SK-N-SH (cell line): ENCODE data around the gene APOF. TPM values are rescaled to one million over a fixed set of nuclear protein-coding genes. Genes with fewer than 3 reads are reported as not detected.

ENCODE experiments used
- CTCF ChIA-PET: fragments of 300-600, 350-600 bp; formaldehyde crosslinking; extraction: SDS; loops from one replicate; lab custom pipeline; 2021; lab: Yijun Ruan, JAX
- POLR2A ChIA-PET: fragments of 350-600 bp; sonication (Branson Sonifier 250); formaldehyde crosslinking; extraction: SDS; loops from one replicate; lab custom pipeline; 2020; ENCODE audit warnings: antibody characterized with exemption, inconsistent platforms; lab: Yijun Ruan, JAX
- DNase-seq: peaks from one replicate; pipeline ENCODE4 v3.0.0; 2012
- H2AFZ ChIP-seq: fragments of 200-600 bp; sonication (generic); 2 replicates; pipeline ENCODE4 v1.8.1; 2016; ENCODE audit warnings: antibody characterized with exemption, mild to moderate bottlenecking, low read depth
- H3F3A ChIP-seq: fragments of 200-600 bp; sonication (generic); replicated peaks from 2 replicates; pipeline ENCODE3; 2016; ENCODE audit warnings: antibody characterized with exemption, mild to moderate bottlenecking; ENCODE audit not compliant: insufficient read depth
- H3K27ac ChIP-seq, 2 experiments: fragments of 200-500 bp in 1 of 2; fragments of 200-600 bp in 1 of 2; sonication (Bioruptor generic) in 1 of 2; sonication (generic), shearing (Covaris generic) in 1 of 2; 2 replicates each; pipeline versions ENCODE4 v1.5.1 to v1.6.1; 2014 to 2016; ENCODE audit warnings: low read depth in 2 of 2, inconsistent platforms in 1 of 2, low read length in 1 of 2, mild to moderate bottlenecking in 1 of 2, mixed read lengths in 1 of 2
- H3K27me3 ChIP-seq: fragments of 200-600 bp; sonication (generic), shearing (Covaris generic); 2 replicates; pipeline ENCODE4 v1.6.1; 2016; ENCODE audit warnings: mixed run types; ENCODE audit not compliant: insufficient read depth
- H3K36me3 ChIP-seq, 2 experiments: fragments of 200-500 bp in 1 of 2; fragments of 200-600 bp in 1 of 2; sonication (Bioruptor generic) in 1 of 2; sonication (generic) in 1 of 2; replicated peaks in 1 of 2; 2 replicates each; pipeline versions ENCODE3 to v1.5.1; 2014 to 2016; ENCODE audit warnings: low read length in 1 of 2, mild to moderate bottlenecking in 1 of 2; ENCODE audit not compliant: insufficient read depth in 2 of 2, control insufficient read depth in 1 of 2
- H3K4me1 ChIP-seq, 2 experiments: fragments of 200-500 bp in 1 of 2; fragments of 200-600 bp in 1 of 2; sonication (Bioruptor generic) in 1 of 2; sonication (generic), shearing (Covaris generic) in 1 of 2; 2 replicates each; pipeline versions ENCODE4 v1.5.1 to v1.6.1; 2014 to 2016; ENCODE audit warnings: low read depth in 1 of 2, low read length in 1 of 2, mixed run types in 1 of 2; ENCODE audit not compliant: insufficient read depth in 2 of 2, control insufficient read depth in 1 of 2
- H3K4me2 ChIP-seq: fragments of 200-600 bp; sonication (generic), shearing (Covaris generic); 2 replicates; pipeline ENCODE4 v1.6.1; 2017; ENCODE audit warnings: mixed run types
- H3K4me3 ChIP-seq, 2 experiments: fragments of 200-500 bp in 1 of 2; fragments of 200-600 bp in 1 of 2; sonication (Bioruptor generic) in 1 of 2; sonication (generic), shearing (Covaris generic) in 1 of 2; 2 replicates each; pipeline versions ENCODE4 v1.5.1 to v1.8.1; 2014 to 2016; ENCODE audit warnings: low read depth in 2 of 2, inconsistent platforms in 1 of 2, low read length in 1 of 2, mild to moderate bottlenecking in 1 of 2, mixed read lengths in 1 of 2, moderate library complexity in 1 of 2
- H3K79me2 ChIP-seq: fragments of 200-600 bp; sonication (generic); 2 replicates; pipeline ENCODE4 v1.8.1; 2017; ENCODE audit warnings: mild to moderate bottlenecking; ENCODE audit not compliant: insufficient read depth
- H3K9ac ChIP-seq: fragments of 200-600 bp; sonication (generic); 2 replicates; pipeline ENCODE4 v1.6.1; 2017; ENCODE audit warnings: mixed run types
- H3K9me2 ChIP-seq: fragments of 200-600 bp; sonication (generic); 2 replicates; pipeline ENCODE4 v1.6.1; 2017; ENCODE audit warnings: mixed run types
- H3K9me3 ChIP-seq: fragments of 200-600 bp; sonication (generic); 2 replicates; pipeline ENCODE4 v1.6.1; 2017; ENCODE audit warnings: mixed run types, mild to moderate bottlenecking, moderate library complexity
- H4K20me1 ChIP-seq: fragments of 200-600 bp; sonication (generic); 2 replicates; pipeline ENCODE4 v1.6.1; 2017; ENCODE audit warnings: mild to moderate bottlenecking, mixed run types; ENCODE audit not compliant: insufficient read depth
- CHD2 ChIP-seq: fragments of 150-350 bp; IDR thresholded peaks from 2 replicates; pipeline ENCODE4 v1.6.1; 2018; ENCODE audit warnings: low read length; ENCODE audit not compliant: partially characterized antibody
- ELF1 ChIP-seq: IDR thresholded peaks from 2 replicates; pipeline ENCODE4 v1.4.0; 2012
- EZH2phosphoT487 ChIP-seq: fragments of 200-600 bp; sonication (generic); IDR thresholded peaks from 2 replicates; pipeline ENCODE4 v1.6.1; 2017; ENCODE audit warnings: low read depth, mixed run types, mild to moderate bottlenecking, antibody characterized with exemption, moderate library complexity, borderline replicate concordance
- FOSL2 ChIP-seq: IDR thresholded peaks from 2 replicates; pipeline ENCODE4 v1.4.0; 2012; ENCODE audit warnings: low read depth, mild to moderate bottlenecking, moderate library complexity, borderline replicate concordance
- GATA2 ChIP-seq: sonication (generic); formaldehyde crosslinking; IDR thresholded peaks from 2 replicates; pipeline ENCODE4 v1.5.0; 2020; ENCODE audit warnings: mild to moderate bottlenecking, missing genetic modification reagents
- JUND ChIP-seq: IDR thresholded peaks from 2 replicates; pipeline ENCODE4 v1.4.0; 2012
- NFIC ChIP-seq: IDR thresholded peaks from 2 replicates; pipeline ENCODE4 v1.4.0; 2012; ENCODE audit warnings: borderline replicate concordance
- POLR2AphosphoS5 ChIP-seq: IDR thresholded peaks from 2 replicates; pipeline ENCODE4 v1.6.1; 2012; ENCODE audit warnings: low read depth, low read length
- RAD21 ChIP-seq: IDR thresholded peaks from 2 replicates; pipeline ENCODE4 v1.6.1; 2012; ENCODE audit warnings: mild to moderate bottlenecking, low read length
- RFX5 ChIP-seq: IDR thresholded peaks from 2 replicates; pipeline ENCODE4 v1.6.1; 2012; ENCODE audit warnings: mild to moderate bottlenecking, improper control_type of control experiment, low read length
- TAF1 ChIP-seq: IDR thresholded peaks from 2 replicates; pipeline ENCODE4 v1.6.1; 2012; ENCODE audit warnings: low read depth, mild to moderate bottlenecking, low read length, moderate library complexity, borderline replicate concordance
- TEAD4 ChIP-seq: IDR thresholded peaks from 2 replicates; pipeline ENCODE4 v1.4.0; 2012; ENCODE audit warnings: mild to moderate bottlenecking, borderline replicate concordance; ENCODE audit not compliant: insufficient read depth
- YY1 ChIP-seq: IDR thresholded peaks from 2 replicates; pipeline ENCODE4 v1.4.0; 2012; ENCODE audit warnings: low read depth, mild to moderate bottlenecking
- WGBS: methylation state at CpG from one replicate; pipeline ENCODE4 v1.1.6; 2017; ENCODE audit warnings: low lambda C conversion rate; 5-methylcytosine and 5-hydroxymethylcytosine counted together
- polyA plus RNA-seq, 3 experiments: library from polyadenylated mRNA; depleted of rRNA; stranded (reverse); fragments of >200 nt; gene quantifications; 2 replicates each; pipeline ENCODE4 v1.2.3, GENCODE V29; 2012
- TF ChIP-seq, protein P1 (sequence below): IDR thresholded peaks from 2 replicates; pipeline ENCODE4 v1.6.1; 2012; ENCODE audit warnings: mild to moderate bottlenecking, low read depth, low read length, moderate library complexity
- TF ChIP-seq, protein P2 (sequence below): IDR thresholded peaks from 2 replicates; pipeline ENCODE4 v1.4.0; 2012; ENCODE audit warnings: low read depth
- TF ChIP-seq, protein P3 (sequence below): fragments of 150-350 bp; IDR thresholded peaks from 2 replicates; pipeline ENCODE4 v1.6.1; 2016; ENCODE audit warnings: mild to moderate bottlenecking, low read depth, low read length

The APOF gene
- polyA plus RNA-seq, 1 of the 3 experiments (the other 2 are of a cell fraction), result not detected

DNA sequence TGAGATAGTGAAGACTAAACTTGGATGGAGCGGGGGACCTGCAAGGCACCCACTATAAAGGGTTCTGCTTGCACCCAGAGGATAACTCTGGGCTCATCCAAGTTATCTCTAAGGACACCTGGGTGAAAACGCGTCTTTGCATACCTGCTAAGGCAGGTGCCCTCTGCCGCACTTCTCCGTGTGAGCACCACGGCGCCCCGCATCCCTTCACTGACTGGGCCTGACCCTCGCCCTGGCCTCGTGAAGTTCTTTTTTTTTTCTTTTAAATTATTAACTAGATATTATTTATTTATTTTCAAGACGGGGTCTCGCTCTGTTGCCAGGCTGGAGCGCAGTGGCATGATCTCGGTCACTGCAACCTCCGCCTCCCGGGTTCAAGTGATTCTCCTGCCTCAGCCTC, 20.0 kb upstream of the APOF start:
- Histone ChIP-seq H3K4me2 (no peak overlapping the region), H3K36me3 (no peaks in the 10 kb centered on the region), H2AFZ (no peak overlapping the region), H4K20me1 (no peaks in the 10 kb centered on the region), H3K9me3 (no peaks in the 10 kb centered on the region), H3K9me2 (no peaks in the 10 kb centered on the region), H3K27me3 (no peaks in the 10 kb centered on the region; the same call in 1 of the 2 replicates), H3K9ac (no peak overlapping the region), H3K4me1 (no peaks in the 10 kb centered on the region), H3F3A (no peaks in the 10 kb centered on the region), H3K4me3 (no peak overlapping the region), H3K79me2 (no peaks in the 10 kb centered on the region), H3K27ac (no peak overlapping the region)
- POLR2A ChIA-PET, result interaction anchor here (0.7 kb wide), 1 partner anchor 139 kb away, joined by 3 read pairs; the partner anchor contains the start of gene RBMS2
- no peak for DNase-seq
- CTCF ChIA-PET, result interaction anchor here (0.7 to 1.0 kb wide), 2 partner anchors 9 to 11 kb away, joined by 3 read pairs; no protein-coding TSS in a partner anchor
- TF ChIP-seq JUND, result no peak
- TF ChIP-seq, protein P1, sequence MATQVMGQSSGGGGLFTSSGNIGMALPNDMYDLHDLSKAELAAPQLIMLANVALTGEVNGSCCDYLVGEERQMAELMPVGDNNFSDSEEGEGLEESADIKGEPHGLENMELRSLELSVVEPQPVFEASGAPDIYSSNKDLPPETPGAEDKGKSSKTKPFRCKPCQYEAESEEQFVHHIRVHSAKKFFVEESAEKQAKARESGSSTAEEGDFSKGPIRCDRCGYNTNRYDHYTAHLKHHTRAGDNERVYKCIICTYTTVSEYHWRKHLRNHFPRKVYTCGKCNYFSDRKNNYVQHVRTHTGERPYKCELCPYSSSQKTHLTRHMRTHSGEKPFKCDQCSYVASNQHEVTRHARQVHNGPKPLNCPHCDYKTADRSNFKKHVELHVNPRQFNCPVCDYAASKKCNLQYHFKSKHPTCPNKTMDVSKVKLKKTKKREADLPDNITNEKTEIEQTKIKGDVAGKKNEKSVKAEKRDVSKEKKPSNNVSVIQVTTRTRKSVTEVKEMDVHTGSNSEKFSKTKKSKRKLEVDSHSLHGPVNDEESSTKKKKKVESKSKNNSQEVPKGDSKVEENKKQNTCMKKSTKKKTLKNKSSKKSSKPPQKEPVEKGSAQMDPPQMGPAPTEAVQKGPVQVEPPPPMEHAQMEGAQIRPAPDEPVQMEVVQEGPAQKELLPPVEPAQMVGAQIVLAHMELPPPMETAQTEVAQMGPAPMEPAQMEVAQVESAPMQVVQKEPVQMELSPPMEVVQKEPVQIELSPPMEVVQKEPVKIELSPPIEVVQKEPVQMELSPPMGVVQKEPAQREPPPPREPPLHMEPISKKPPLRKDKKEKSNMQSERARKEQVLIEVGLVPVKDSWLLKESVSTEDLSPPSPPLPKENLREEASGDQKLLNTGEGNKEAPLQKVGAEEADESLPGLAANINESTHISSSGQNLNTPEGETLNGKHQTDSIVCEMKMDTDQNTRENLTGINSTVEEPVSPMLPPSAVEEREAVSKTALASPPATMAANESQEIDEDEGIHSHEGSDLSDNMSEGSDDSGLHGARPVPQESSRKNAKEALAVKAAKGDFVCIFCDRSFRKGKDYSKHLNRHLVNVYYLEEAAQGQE, result no peak
- TF ChIP-seq GATA2 (CRISPR knock-in tag), result no peak
- no peak for TF ChIP-seq CHD2
- TF ChIP-seq EZH2phosphoT487, result no peak
- TF ChIP-seq POLR2AphosphoS5, result no peak
- no peak for TF ChIP-seq ELF1
- no peak for TF ChIP-seq RAD21
- no peak for TF ChIP-seq FOSL2
- TF ChIP-seq YY1, result no peak
- TF ChIP-seq, protein P2, sequence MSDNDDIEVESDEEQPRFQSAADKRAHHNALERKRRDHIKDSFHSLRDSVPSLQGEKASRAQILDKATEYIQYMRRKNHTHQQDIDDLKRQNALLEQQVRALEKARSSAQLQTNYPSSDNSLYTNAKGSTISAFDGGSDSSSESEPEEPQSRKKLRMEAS, result no peak
- no peak for TF ChIP-seq TEAD4
- no peak for TF ChIP-seq TAF1
- TF ChIP-seq NFIC, result no peak
- TF ChIP-seq, protein P3, sequence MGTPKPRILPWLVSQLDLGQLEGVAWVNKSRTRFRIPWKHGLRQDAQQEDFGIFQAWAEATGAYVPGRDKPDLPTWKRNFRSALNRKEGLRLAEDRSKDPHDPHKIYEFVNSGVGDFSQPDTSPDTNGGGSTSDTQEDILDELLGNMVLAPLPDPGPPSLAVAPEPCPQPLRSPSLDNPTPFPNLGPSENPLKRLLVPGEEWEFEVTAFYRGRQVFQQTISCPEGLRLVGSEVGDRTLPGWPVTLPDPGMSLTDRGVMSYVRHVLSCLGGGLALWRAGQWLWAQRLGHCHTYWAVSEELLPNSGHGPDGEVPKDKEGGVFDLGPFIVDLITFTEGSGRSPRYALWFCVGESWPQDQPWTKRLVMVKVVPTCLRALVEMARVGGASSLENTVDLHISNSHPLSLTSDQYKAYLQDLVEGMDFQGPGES, result no peak
- no peak for TF ChIP-seq RFX5
- 79% methylated on average over 16 of the region's 16 CpGs for WGBS
